Gastrocnemius medialis (tissue), 4 donors: ENCODE measurements around the gene DAND5.

ENCODE experiments used
- POLR2A ChIP-seq, 2 donors: fragments of 450-650 bp; IDR thresholded peaks; one replicate each; pipeline ENCODE4 v1.6.1; 2017; ENCODE audit warnings: antibody characterized with exemption in 2 of 2, mild to moderate bottlenecking in 2 of 2, moderate library complexity in 2 of 2
- TF ChIP-seq, protein P1 (sequence below), 5 experiments: fragments of 450-650 bp in 3 of 5; fragments of 200-600 bp in 2 of 5; sonication (generic) in 2 of 5; IDR thresholded peaks in 4 of 5; conservative IDR thresholded peaks in 1 of 5; 1 replicate in 4 of 5; 2 replicates in 1 of 5; pipeline ENCODE4 v1.5.1; 2016 to 2019; ENCODE audit warnings: antibody characterized with exemption in 5 of 5, mild to moderate bottlenecking in 3 of 5, moderate library complexity in 3 of 5

DNA sequence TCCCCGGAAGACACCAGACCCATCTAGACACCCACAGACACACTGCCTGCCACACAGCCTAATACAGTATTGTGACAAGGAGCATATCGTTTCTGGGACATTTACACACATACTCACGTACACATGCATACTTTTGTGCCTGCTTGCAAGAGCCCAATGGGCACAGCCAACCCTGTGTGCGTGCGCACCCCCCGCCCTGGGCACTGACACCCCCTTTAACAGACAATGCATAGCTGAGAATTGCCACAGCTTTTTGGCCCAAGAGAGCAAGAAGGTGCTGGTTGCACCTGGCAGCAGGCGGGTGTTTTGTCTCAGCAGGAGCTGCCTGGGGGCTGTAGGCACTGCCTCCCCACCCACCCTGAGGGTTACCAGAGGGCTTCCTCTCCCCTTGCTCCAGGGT, 24.2 kb downstream of the DAND5 start:
- no peak for TF ChIP-seq POLR2A (IDR thresholded peaks at IDR 0.05)
- TF ChIP-seq, protein P1, sequence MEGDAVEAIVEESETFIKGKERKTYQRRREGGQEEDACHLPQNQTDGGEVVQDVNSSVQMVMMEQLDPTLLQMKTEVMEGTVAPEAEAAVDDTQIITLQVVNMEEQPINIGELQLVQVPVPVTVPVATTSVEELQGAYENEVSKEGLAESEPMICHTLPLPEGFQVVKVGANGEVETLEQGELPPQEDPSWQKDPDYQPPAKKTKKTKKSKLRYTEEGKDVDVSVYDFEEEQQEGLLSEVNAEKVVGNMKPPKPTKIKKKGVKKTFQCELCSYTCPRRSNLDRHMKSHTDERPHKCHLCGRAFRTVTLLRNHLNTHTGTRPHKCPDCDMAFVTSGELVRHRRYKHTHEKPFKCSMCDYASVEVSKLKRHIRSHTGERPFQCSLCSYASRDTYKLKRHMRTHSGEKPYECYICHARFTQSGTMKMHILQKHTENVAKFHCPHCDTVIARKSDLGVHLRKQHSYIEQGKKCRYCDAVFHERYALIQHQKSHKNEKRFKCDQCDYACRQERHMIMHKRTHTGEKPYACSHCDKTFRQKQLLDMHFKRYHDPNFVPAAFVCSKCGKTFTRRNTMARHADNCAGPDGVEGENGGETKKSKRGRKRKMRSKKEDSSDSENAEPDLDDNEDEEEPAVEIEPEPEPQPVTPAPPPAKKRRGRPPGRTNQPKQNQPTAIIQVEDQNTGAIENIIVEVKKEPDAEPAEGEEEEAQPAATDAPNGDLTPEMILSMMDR (IDR thresholded peaks at IDR 0.05 in 4 of 5, conservative IDR thresholded peaks at IDR 0.05 in 1 of 5): no peak
